HG02943 (cell line): ENCODE results near the gene ERFL.
A peak's percentile ranks its signal among the peaks of the same experiment; 100 is the strongest.
"Not testable (repeated sequence)": the region's sequence is repeated elsewhere in the genome, so short reads cannot be mapped to it uniquely, and the experiment has no call there.

Experiments
- ATAC-seq: cut with Tn5 transposase; IDR thresholded peaks from one replicate; pipeline ENCODE4 v1.9.1; 2021; ENCODE audit warnings: mild to moderate bottlenecking, low read depth, moderate library complexity; ENCODE audit not compliant: unreplicated experiment

Gene ERFL

GRCh38 chr19:41879670-41880328 is 48.5 kb downstream of the ERFL start:
- ATAC-seq, result no peak

- ATAC-seq, result no peak
Measured at GRCh38 chr19:41879080-41879479, 49.2 kb downstream of the ERFL start.

- no peak for ATAC-seq
Measured at GRCh38 chr19:41877916-41878905, 50.0 kb downstream of the ERFL start.

- ATAC-seq, result peak; percentile 58
Measured at GRCh38 chr19:41876847-41877832, 51.1 kb downstream of the ERFL start, which contains the start of gene CD79A. Gene CD79A, plus strand, starts transcription at chr19:41877279. Its CDS starts 26 bp downstream, at chr19:41877305.

GRCh38 chr19:41875973-41876372 is 52.3 kb downstream of the ERFL start:
- not testable (repeated sequence) for ATAC-seq

GRCh38 chr19:41872775-41873647 is 55.2 kb downstream of the ERFL start:
- ATAC-seq, result no peak

- ATAC-seq, result no peak
Measured at GRCh38 chr19:41872384-41872774, 55.9 kb downstream of the ERFL start.

- ATAC-seq, result peak; percentile 45
Measured at GRCh38 chr19:41871573-41872383, 56.5 kb downstream of the ERFL start.

GRCh38 chr19:41870401-41870873 is 57.8 kb downstream of the ERFL start:
- ATAC-seq, result no peak

- ATAC-seq, result no peak
Measured at GRCh38 chr19:41869374-41869955, 58.8 kb downstream of the ERFL start.

GRCh38 chr19:41868989-41869300 is 59.3 kb downstream of the ERFL start:
- no peak for ATAC-seq

- ATAC-seq, result no peak
Measured at GRCh38 chr19:41868120-41868988, 59.9 kb downstream of the ERFL start.

- ATAC-seq, result no peak
Measured at GRCh38 chr19:41866284-41866683, 62.0 kb downstream of the ERFL start.

GRCh38 chr19:41864374-41864773 is 63.9 kb downstream of the ERFL start:
- ATAC-seq, result no peak

- no peak for ATAC-seq
Measured at GRCh38 chr19:41863209-41863931, 64.9 kb downstream of the ERFL start.

- ATAC-seq, result no peak
Measured at GRCh38 chr19:41862445-41862986, 65.7 kb downstream of the ERFL start.
